ENCODE data around the gene HRH2.

Gene HRH2

DNA sequence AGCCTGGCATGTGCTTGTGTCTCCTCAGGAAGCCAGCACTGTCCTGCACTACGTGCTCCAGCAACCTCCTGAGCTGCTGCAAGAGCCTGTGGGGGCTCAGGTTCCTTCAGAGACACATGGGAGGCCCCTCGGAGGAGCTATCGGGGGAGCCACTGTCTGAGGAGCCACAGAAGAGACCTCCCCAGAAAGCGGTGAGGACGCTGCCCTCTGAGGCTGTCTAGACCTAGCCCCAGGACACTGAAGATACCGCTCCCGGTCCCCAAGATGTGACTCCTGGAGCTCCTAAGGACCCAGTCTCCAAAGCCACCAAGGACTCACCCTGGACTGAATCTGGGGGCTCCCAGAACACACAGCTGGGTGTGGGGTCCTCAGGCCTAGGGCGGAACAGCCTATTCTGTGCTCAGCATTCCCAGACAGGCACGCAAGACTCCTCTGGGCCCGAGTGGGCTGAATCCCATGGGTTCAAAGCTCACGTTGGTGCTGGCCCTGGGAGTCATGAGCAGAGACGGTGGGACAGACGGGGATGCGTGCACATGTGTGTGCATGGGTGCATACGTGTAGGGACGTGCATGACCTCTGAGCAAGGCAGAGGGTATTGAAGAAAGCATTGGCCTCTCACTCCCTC is 50.0 kb downstream of the HRH2 start:
- Histone ChIP-seq H3K4me3 (ENCODE audit: low read depth, low read length) (no peak overlapping the region), H3K27me3 (peaks cover 33% of the 10 kb centered on the region), H3K4me1 (no peaks in the 10 kb centered on the region), H3K36me3 (no peaks in the 10 kb centered on the region), H3K9me3 (no peaks in the 10 kb centered on the region)
- TF ChIP-seq, protein P1, sequence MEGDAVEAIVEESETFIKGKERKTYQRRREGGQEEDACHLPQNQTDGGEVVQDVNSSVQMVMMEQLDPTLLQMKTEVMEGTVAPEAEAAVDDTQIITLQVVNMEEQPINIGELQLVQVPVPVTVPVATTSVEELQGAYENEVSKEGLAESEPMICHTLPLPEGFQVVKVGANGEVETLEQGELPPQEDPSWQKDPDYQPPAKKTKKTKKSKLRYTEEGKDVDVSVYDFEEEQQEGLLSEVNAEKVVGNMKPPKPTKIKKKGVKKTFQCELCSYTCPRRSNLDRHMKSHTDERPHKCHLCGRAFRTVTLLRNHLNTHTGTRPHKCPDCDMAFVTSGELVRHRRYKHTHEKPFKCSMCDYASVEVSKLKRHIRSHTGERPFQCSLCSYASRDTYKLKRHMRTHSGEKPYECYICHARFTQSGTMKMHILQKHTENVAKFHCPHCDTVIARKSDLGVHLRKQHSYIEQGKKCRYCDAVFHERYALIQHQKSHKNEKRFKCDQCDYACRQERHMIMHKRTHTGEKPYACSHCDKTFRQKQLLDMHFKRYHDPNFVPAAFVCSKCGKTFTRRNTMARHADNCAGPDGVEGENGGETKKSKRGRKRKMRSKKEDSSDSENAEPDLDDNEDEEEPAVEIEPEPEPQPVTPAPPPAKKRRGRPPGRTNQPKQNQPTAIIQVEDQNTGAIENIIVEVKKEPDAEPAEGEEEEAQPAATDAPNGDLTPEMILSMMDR (IDR thresholded peaks at IDR 0.05; ENCODE audit: low read depth, low read length): no peak
- DNase-seq: no peak

DNA sequence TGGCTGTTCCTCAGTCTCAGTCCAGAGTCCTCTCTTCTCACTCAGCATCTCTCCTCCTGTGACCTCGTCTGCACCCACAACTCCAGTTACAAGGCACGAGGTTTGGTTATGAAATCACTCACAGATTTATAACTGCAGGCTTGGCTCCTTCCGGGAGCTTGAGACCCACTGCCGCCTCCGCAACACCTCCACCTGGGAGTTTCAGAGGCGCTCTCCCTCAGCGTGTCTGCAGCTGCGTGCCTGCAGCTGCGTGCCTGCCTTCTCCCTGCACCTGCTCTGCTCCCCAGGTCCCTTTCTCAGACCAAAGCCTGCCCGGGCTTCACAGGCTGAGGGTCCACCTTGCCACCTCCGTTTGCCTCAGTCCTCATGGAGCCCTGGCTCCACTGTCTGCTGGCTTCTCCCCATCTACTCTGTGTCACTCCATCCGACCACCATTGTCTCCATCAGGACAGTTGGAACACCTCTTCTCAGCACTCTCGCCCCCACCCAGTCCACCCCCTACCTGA is 51.5 kb downstream of the HRH2 start:
- Histone ChIP-seq H3K9me3 (no peaks in the 10 kb centered on the region; the same call in 1 of the 2 replicates), H3K4me3 (ENCODE audit: low read depth, low read length) (no peak overlapping the region), H3K27me3 (peaks cover 24% of the 10 kb centered on the region), H3K36me3 (no peaks in the 10 kb centered on the region), H3K4me1 (peaks cover 3% of the 10 kb centered on the region; the same call in 1 of the 2 replicates)
- no peak for DNase-seq
- TF ChIP-seq, protein P1 (IDR thresholded peaks at IDR 0.05; ENCODE audit: low read depth, low read length): no peak

DNA sequence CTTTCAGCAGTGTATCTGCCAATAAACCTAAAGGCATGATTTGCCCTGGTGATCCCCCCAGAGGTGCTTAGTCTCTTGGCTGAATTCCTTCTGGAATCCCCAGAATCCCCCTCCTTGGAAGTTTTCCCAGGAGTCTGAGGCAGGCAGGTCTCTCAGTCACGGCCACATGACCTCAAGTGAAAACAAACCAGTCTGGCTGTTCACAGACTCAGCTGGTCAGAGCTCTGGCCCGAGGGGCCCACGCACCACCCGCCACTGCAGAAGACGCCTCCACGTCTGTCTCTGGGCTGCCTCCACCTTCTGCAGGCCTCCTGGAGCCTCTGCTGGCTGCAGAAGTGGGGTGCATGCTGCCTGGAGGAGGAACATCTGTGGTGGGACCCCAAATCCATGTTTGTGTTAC is 52.5 kb downstream of the HRH2 start:
- TF ChIP-seq, protein P1 (IDR thresholded peaks at IDR 0.05; ENCODE audit: low read depth, low read length): no peak

DNA sequence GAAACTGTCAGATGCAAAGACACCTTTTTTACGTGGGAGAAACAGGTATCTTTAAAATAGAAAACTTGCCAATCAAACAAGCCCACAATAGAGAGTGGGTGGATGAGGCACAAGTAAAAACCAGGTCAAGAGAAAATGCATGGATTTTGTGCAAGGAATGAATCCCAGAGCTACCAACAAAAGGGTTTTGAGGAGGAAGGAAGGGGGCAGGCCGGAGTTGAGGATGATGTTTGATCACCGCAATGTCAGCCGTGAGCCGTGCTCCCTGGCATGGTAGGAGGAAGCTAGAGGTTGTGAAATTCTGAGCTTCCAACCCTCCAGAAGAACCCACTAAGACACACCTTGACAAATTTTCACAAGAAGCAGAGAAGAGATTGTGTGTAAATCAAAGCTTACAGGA is 53.2 kb downstream of the HRH2 start:
- Histone ChIP-seq H3K4me3 (ENCODE audit: low read depth, low read length) (no peak overlapping the region), H3K4me1 (peaks cover 3% of the 10 kb centered on the region; the same call in 1 of the 2 replicates), H3K27me3 (peaks cover 13% of the 10 kb centered on the region; the same call in 1 of the 2 replicates), H3K9me3 (no peaks in the 10 kb centered on the region; the same call in 1 of the 2 replicates), H3K36me3 (no peaks in the 10 kb centered on the region)
- DNase-seq: no peak
- TF ChIP-seq, protein P1 (IDR thresholded peaks at IDR 0.05; ENCODE audit: low read depth, low read length): no peak

More for the DNA sequence above, 52.5 kb downstream of the HRH2 start:
- Histone ChIP-seq H3K36me3 (no peaks in the 10 kb centered on the region), H3K4me3 (ENCODE audit: low read depth, low read length) (no peak overlapping the region), H3K27me3 (peaks cover 14% of the 10 kb centered on the region), H3K4me1 (peaks cover 3% of the 10 kb centered on the region; the same call in 1 of the 2 replicates), H3K9me3 (no peaks in the 10 kb centered on the region; the same call in 1 of the 2 replicates)
- DNase-seq: no peak

DNA sequence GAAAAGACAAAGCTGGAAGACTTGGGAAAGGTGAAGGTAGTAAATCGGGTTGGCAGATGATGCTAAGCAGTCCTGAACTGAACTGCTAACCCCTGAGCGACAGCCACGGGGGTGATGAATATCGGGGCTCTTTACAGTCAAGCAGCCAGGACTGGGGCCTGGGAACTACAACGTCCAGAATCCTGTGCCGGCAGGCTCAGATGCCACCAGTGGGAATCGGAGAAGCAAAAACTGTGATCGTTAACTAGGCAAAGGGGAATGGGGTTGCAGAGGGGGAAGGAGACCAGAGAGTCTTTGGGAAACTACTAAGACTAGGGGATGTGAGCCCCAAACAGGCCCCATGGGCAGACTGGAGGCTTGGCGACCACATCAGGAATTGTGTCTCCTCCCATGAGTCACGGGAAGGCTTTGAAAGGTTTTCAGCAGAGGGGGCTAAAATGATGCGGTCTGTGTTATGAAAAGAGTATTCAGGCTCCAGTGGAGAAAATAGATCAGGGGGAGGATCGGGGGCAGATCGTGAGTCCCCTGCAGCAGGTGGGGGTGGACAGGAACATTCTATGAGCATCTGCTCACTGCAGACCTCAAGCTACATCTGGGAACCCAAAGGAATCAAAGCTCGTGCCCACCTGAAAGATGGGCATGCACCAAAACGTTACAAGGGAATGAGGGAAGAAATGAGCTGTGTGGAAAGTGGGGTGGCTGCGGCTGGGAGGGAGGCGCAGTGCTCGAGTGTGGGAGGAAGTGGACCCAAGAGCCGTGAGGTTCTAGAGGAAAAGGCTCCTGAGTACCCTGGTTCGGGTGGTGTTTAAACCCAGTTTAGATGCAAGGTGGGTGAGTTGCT is 53.8 kb downstream of the HRH2 start:
- H3K4me1 ChIP-seq: peaks cover 3% of the 10 kb centered on the region; the same call in 1 of the 2 replicates
- H3K36me3 ChIP-seq: no peaks in the 10 kb centered on the region
- no peaks in the 10 kb centered on the region; the same call in 1 of the 2 replicates for H3K9me3 ChIP-seq
- no peak overlapping the region for H3K4me3 ChIP-seq (ENCODE audit: low read depth, low read length)
- peaks cover 10% of the 10 kb centered on the region; the same call in 1 of the 2 replicates for H3K27me3 ChIP-seq
- TF ChIP-seq, protein P1 (IDR thresholded peaks at IDR 0.05; ENCODE audit: low read depth, low read length): no peak
- no peak for DNase-seq
